Skin epidermis (tissue), 12 donors: ENCODE measurements around the gene EXOSC6.
A peak's percentile ranks its signal among the peaks of the same experiment; 100 is the strongest.
"Not testable (repeated sequence)": the region's sequence is repeated elsewhere in the genome, so short reads cannot be mapped to it uniquely, and the experiment has no call there.

Experiments used
- H3K27ac ChIP-seq, 21 experiments: fragments of 200-600 bp; sonication (generic) in 11 of 21; one replicate each; pipeline ENCODE4 v1.5.0; 2020; ENCODE audit warnings: mild to moderate bottlenecking in 3 of 21, inconsistent platforms in 2 of 21, moderate library complexity in 2 of 21
- H3K4me3 ChIP-seq, 7 experiments: fragments of 200-600 bp; sonication (generic) in 2 of 7; one replicate each; pipeline ENCODE4 v1.5.0; 2020; ENCODE audit warnings: inconsistent platforms in 2 of 7, mild to moderate bottlenecking in 2 of 7, moderate library complexity in 1 of 7

The EXOSC6 gene

GRCh38 chr16:70257391-70257790 lies 5.7 kb upstream of the EXOSC6 start:
- Histone ChIP-seq H3K4me3 (no peak overlapping the region), H3K27ac (no peak overlapping the region)

- Histone ChIP-seq H3K4me3 (no peak overlapping the region), H3K27ac (no peak overlapping the region)
These were observed 3.8 kb upstream of the EXOSC6 start for GRCh38 chr16:70255574-70255973.

GRCh38 chr16:70254965-70255286 lies 3.2 kb upstream of the EXOSC6 start:
- Histone ChIP-seq H3K4me3 (no peak overlapping the region), H3K27ac (no peak overlapping the region)

- Histone ChIP-seq H3K27ac (no peak overlapping the region), H3K4me3 (no peak overlapping the region)
These were observed 2.6 kb upstream of the EXOSC6 start for GRCh38 chr16:70254180-70254964.

- no peak overlapping the region for H3K27ac ChIP-seq
- no peak overlapping the region for H3K4me3 ChIP-seq
These were observed 1.8 kb upstream of the EXOSC6 start for GRCh38 chr16:70253291-70254106.

- no peak overlapping the region for H3K4me3 ChIP-seq
- H3K27ac ChIP-seq, result peak overlapping the region in 2 of 21 experiments; percentile 75 to 84
These were observed 732 bp upstream of the EXOSC6 start for GRCh38 chr16:70252355-70252988.

GRCh38 chr16:70250748-70251628 lies 752 bp downstream of the EXOSC6 start:
- peak overlapping the region; percentile 58 to 86 (median 80) for H3K4me3 ChIP-seq
- peak overlapping the region; percentile 51 to 95 (median 84) for H3K27ac ChIP-seq

GRCh38 chr16:70249697-70250096 lies 2.0 kb downstream of the EXOSC6 start:
- not testable (repeated sequence) for H3K27ac ChIP-seq

GRCh38 chr16:70238773-70239172 lies 13.0 kb downstream of the EXOSC6 start:
- H3K4me3 ChIP-seq, H3K27ac ChIP-seq: not testable (repeated sequence)

More at GRCh38 chr16:70249697-70250096, 2.0 kb downstream of the EXOSC6 start:
- peak overlapping the region in 3 of 7 experiments; percentile 74 to 86 (median 85) for H3K4me3 ChIP-seq

- not testable (repeated sequence) for H3K4me3 ChIP-seq, H3K27ac ChIP-seq
These were observed 19.9 kb downstream of the EXOSC6 start for GRCh38 chr16:70231831-70232230.

- not testable (repeated sequence) for H3K27ac ChIP-seq, H3K4me3 ChIP-seq
These were observed 25.7 kb downstream of the EXOSC6 start for GRCh38 chr16:70226024-70226423.

GRCh38 chr16:70225430-70225829 lies 26.3 kb downstream of the EXOSC6 start:
- H3K4me3 ChIP-seq, H3K27ac ChIP-seq: not testable (repeated sequence)

GRCh38 chr16:70224645-70225044 lies 27.1 kb downstream of the EXOSC6 start:
- H3K27ac ChIP-seq, H3K4me3 ChIP-seq: not testable (repeated sequence)

- not testable (repeated sequence) for H3K27ac ChIP-seq, H3K4me3 ChIP-seq
These were observed 27.7 kb downstream of the EXOSC6 start for GRCh38 chr16:70223971-70224513.

GRCh38 chr16:70223216-70223615 lies 28.5 kb downstream of the EXOSC6 start:
- not testable (repeated sequence) for H3K4me3 ChIP-seq, H3K27ac ChIP-seq

GRCh38 chr16:70222574-70222973 lies 29.2 kb downstream of the EXOSC6 start:
- H3K27ac ChIP-seq, H3K4me3 ChIP-seq: not testable (repeated sequence)

GRCh38 chr16:70218586-70218985 lies 33.2 kb downstream of the EXOSC6 start:
- H3K4me3 ChIP-seq, H3K27ac ChIP-seq: not testable (repeated sequence)

GRCh38 chr16:70206382-70206781 lies 45.4 kb downstream of the EXOSC6 start:
- not testable (repeated sequence) for H3K27ac ChIP-seq, H3K4me3 ChIP-seq

- H3K27ac ChIP-seq, H3K4me3 ChIP-seq: not testable (repeated sequence)
These were observed 46.9 kb downstream of the EXOSC6 start for GRCh38 chr16:70204668-70205405.
